Activated naive CD8-positive, alpha-beta T cell treated with anti-CD3 and anti-CD28 coated beads for 36 hours (primary cell): ENCODE data around the gene ZNF407. TPM values are rescaled to one million over a fixed set of nuclear protein-coding genes. Genes with fewer than 3 reads are reported as not detected.

Experiments used
- DNase-seq: peaks from one replicate; pipeline ENCODE4 v3.0.0; 2021
- H3K27ac Mint-ChIP-seq: one replicate; pipeline ENCODE4 v1.8.0; 2022; ENCODE audit warnings: mild to moderate bottlenecking, moderate library complexity, mixed read lengths
- H3K27me3 Mint-ChIP-seq: one replicate; pipeline ENCODE4 v1.8.0; 2022; ENCODE audit warnings: mild to moderate bottlenecking, mixed read lengths
- H3K36me3 Mint-ChIP-seq: one replicate; pipeline ENCODE4 v1.8.0; 2021; ENCODE audit warnings: mild to moderate bottlenecking, mixed read lengths
- H3K4me1 Mint-ChIP-seq: one replicate; pipeline ENCODE4 v1.8.0; 2021; ENCODE audit warnings: mixed read lengths
- H3K4me3 Mint-ChIP-seq: one replicate; pipeline ENCODE4 v1.8.0; 2022; ENCODE audit warnings: mild to moderate bottlenecking, moderate library complexity, mixed read lengths
- H3K9me3 Mint-ChIP-seq: one replicate; pipeline ENCODE4 v1.8.0; 2022; ENCODE audit warnings: mixed read lengths
- total RNA-seq, 2 experiments: library from RNA; stranded (reverse); gene quantifications; one replicate each; pipeline ENCODE4 v1.2.3, GENCODE V29; 2021

ZNF407 gene
- total RNA-seq, 2 experiments from 2014 or later: 9.6 to 10.3 TPM

GRCh38 chr18:74803769-74804168 is 206.1 kb downstream of the ZNF407 start:
- no peak for DNase-seq
- peaks cover 9% of the 10 kb centered on the region for H3K36me3 Mint-ChIP-seq
- H3K4me1 Mint-ChIP-seq: peaks cover 12% of the 10 kb centered on the region
- H3K9me3 Mint-ChIP-seq: no peaks in the 10 kb centered on the region
- H3K27me3 Mint-ChIP-seq: no peaks in the 10 kb centered on the region
- H3K27ac Mint-ChIP-seq: no peak overlapping the region
- no peak overlapping the region for H3K4me3 Mint-ChIP-seq

- Mint-ChIP-seq H3K27ac (no peak overlapping the region), H3K4me1 (peaks cover 12% of the 10 kb centered on the region), H3K9me3 (no peaks in the 10 kb centered on the region), H3K4me3 (no peak overlapping the region), H3K27me3 (no peaks in the 10 kb centered on the region), H3K36me3 (peaks cover 9% of the 10 kb centered on the region)
- no peak for DNase-seq
These were observed 207.0 kb downstream of the ZNF407 start for GRCh38 chr18:74804677-74805076.

GRCh38 chr18:74806073-74806472 is 208.4 kb downstream of the ZNF407 start:
- Mint-ChIP-seq H3K27me3 (no peaks in the 10 kb centered on the region), H3K36me3 (peaks cover 11% of the 10 kb centered on the region), H3K4me1 (peaks cover 12% of the 10 kb centered on the region), H3K9me3 (no peaks in the 10 kb centered on the region), H3K27ac (no peak overlapping the region), H3K4me3 (no peak overlapping the region)
- DNase-seq: no peak

GRCh38 chr18:74806700-74807416 is 209.2 kb downstream of the ZNF407 start:
- Mint-ChIP-seq H3K4me3 (no peak overlapping the region), H3K27me3 (no peaks in the 10 kb centered on the region), H3K36me3 (peaks cover 11% of the 10 kb centered on the region), H3K4me1 (peaks cover 12% of the 10 kb centered on the region), H3K9me3 (no peaks in the 10 kb centered on the region), H3K27ac (no peak overlapping the region)
- DNase-seq: no peak

- no peak for DNase-seq
- Mint-ChIP-seq H3K9me3 (peaks cover 5% of the 10 kb centered on the region), H3K27me3 (no peaks in the 10 kb centered on the region), H3K36me3 (peaks cover 23% of the 10 kb centered on the region), H3K4me3 (no peak overlapping the region), H3K27ac (no peak overlapping the region), H3K4me1 (peaks cover 4% of the 10 kb centered on the region)
These were observed 219.9 kb downstream of the ZNF407 start for GRCh38 chr18:74817576-74817975.

GRCh38 chr18:74818516-74819175 is 221.0 kb downstream of the ZNF407 start:
- H3K9me3 Mint-ChIP-seq: peaks cover 9% of the 10 kb centered on the region
- no peaks in the 10 kb centered on the region for H3K27me3 Mint-ChIP-seq
- H3K4me3 Mint-ChIP-seq: no peak overlapping the region
- H3K27ac Mint-ChIP-seq: no peak overlapping the region
- H3K4me1 Mint-ChIP-seq: peaks cover 1% of the 10 kb centered on the region
- DNase-seq: no peak
- H3K36me3 Mint-ChIP-seq: peaks cover 31% of the 10 kb centered on the region

GRCh38 chr18:74819433-74820059 is 221.9 kb downstream of the ZNF407 start:
- peak; percentile 2 for DNase-seq
- Mint-ChIP-seq H3K36me3 (peaks cover 32% of the 10 kb centered on the region), H3K4me3 (no peak overlapping the region), H3K9me3 (peaks cover 9% of the 10 kb centered on the region), H3K27ac (no peak overlapping the region), H3K27me3 (no peaks in the 10 kb centered on the region), H3K4me1 (peaks cover 1% of the 10 kb centered on the region)

- Mint-ChIP-seq H3K27ac (no peak overlapping the region), H3K9me3 (peaks cover 9% of the 10 kb centered on the region), H3K36me3 (peaks cover 31% of the 10 kb centered on the region), H3K4me1 (peaks cover 2% of the 10 kb centered on the region), H3K4me3 (no peak overlapping the region), H3K27me3 (no peaks in the 10 kb centered on the region)
- DNase-seq: no peak
These were observed 222.6 kb downstream of the ZNF407 start for GRCh38 chr18:74820160-74820780.

GRCh38 chr18:74825460-74825859 is 227.8 kb downstream of the ZNF407 start:
- peaks cover 2% of the 10 kb centered on the region for H3K4me1 Mint-ChIP-seq
- H3K4me3 Mint-ChIP-seq: no peak overlapping the region
- peaks cover 9% of the 10 kb centered on the region for H3K9me3 Mint-ChIP-seq
- no peak for DNase-seq
- no peak overlapping the region for H3K27ac Mint-ChIP-seq
- no peaks in the 10 kb centered on the region for H3K27me3 Mint-ChIP-seq
- peaks cover 32% of the 10 kb centered on the region for H3K36me3 Mint-ChIP-seq

GRCh38 chr18:74826572-74826971 is 228.9 kb downstream of the ZNF407 start:
- Mint-ChIP-seq H3K27me3 (no peaks in the 10 kb centered on the region), H3K4me1 (peaks cover 2% of the 10 kb centered on the region), H3K4me3 (no peak overlapping the region), H3K27ac (no peak overlapping the region), H3K36me3 (peaks cover 27% of the 10 kb centered on the region), H3K9me3 (peaks cover 6% of the 10 kb centered on the region)
- DNase-seq: no peak

GRCh38 chr18:74828200-74828599 is 230.5 kb downstream of the ZNF407 start:
- H3K4me1 Mint-ChIP-seq: peaks cover 4% of the 10 kb centered on the region
- DNase-seq: no peak
- no peak overlapping the region for H3K4me3 Mint-ChIP-seq
- H3K27me3 Mint-ChIP-seq: no peaks in the 10 kb centered on the region
- peaks cover 2% of the 10 kb centered on the region for H3K9me3 Mint-ChIP-seq
- H3K27ac Mint-ChIP-seq: no peak overlapping the region
- peaks cover 16% of the 10 kb centered on the region for H3K36me3 Mint-ChIP-seq

- no peaks in the 10 kb centered on the region for H3K27me3 Mint-ChIP-seq
- peaks cover 3% of the 10 kb centered on the region for H3K4me1 Mint-ChIP-seq
- no peak overlapping the region for H3K4me3 Mint-ChIP-seq
- no peak overlapping the region for H3K27ac Mint-ChIP-seq
- H3K9me3 Mint-ChIP-seq: no peaks in the 10 kb centered on the region
- peaks cover 11% of the 10 kb centered on the region for H3K36me3 Mint-ChIP-seq
- no peak for DNase-seq
These were observed 234.0 kb downstream of the ZNF407 start for GRCh38 chr18:74831571-74832250.

GRCh38 chr18:74832381-74832780 is 234.7 kb downstream of the ZNF407 start:
- Mint-ChIP-seq H3K27me3 (no peaks in the 10 kb centered on the region), H3K9me3 (no peaks in the 10 kb centered on the region), H3K4me3 (no peak overlapping the region), H3K27ac (no peak overlapping the region), H3K36me3 (peaks cover 11% of the 10 kb centered on the region), H3K4me1 (peaks cover 3% of the 10 kb centered on the region)
- no peak for DNase-seq

GRCh38 chr18:74832999-74833398 is 235.3 kb downstream of the ZNF407 start:
- Mint-ChIP-seq H3K4me3 (no peak overlapping the region), H3K4me1 (peaks cover 4% of the 10 kb centered on the region), H3K27me3 (no peaks in the 10 kb centered on the region), H3K36me3 (peaks cover 11% of the 10 kb centered on the region), H3K27ac (no peak overlapping the region), H3K9me3 (no peaks in the 10 kb centered on the region)
- DNase-seq: no peak
